Upper lobe of left lung (tissue), 6 donors: ENCODE results near the gene MRPL17. TPM values are rescaled to one million over a fixed set of nuclear protein-coding genes. Genes with fewer than 3 reads are reported as not detected.

Experiments used
- ATAC-seq, 2 donors: fragments of 200-7000 bp; cut with Tn5 transposase; one replicate each; pipeline ENCODE4 v1.9.1; 2022; ENCODE audit warnings: mild to moderate bottlenecking in 2 of 2, moderate library complexity in 2 of 2; ENCODE audit not compliant: low FRiP score in 2 of 2
- DNase-seq, 2 donors: peaks; one replicate each; pipeline ENCODE4 v3.0.0-alpha.2; 2019 to 2020
- H3K27ac ChIP-seq, 4 donors: fragments of 200-600 bp; sonication (generic); one replicate each; pipeline ENCODE4 v1.5.1; 2016 to 2019
- H3K27me3 ChIP-seq, 4 donors: fragments of 200-600 bp; sonication (generic); one replicate each; pipeline ENCODE4 v1.5.1; 2017 to 2019
- H3K36me3 ChIP-seq, 4 donors: fragments of 200-600 bp; sonication (generic); one replicate each; pipeline ENCODE4 v1.5.1; 2016 to 2019
- H3K4me1 ChIP-seq, 4 donors: fragments of 200-600 bp; sonication (generic); one replicate each; pipeline ENCODE4 v1.5.1; 2018 to 2019
- H3K4me3 ChIP-seq, 4 donors: fragments of 200-600 bp; sonication (generic); one replicate each; pipeline ENCODE4 v1.5.1; 2017 to 2019; ENCODE audit warnings: mild to moderate bottlenecking in 2 of 4, moderate library complexity in 1 of 4
- H3K9me3 ChIP-seq, 4 donors: fragments of 200-600 bp; sonication (generic); one replicate each; pipeline ENCODE4 v1.5.1; 2018 to 2019
- EP300 ChIP-seq, 4 donors: sonication (generic); formaldehyde crosslinking; IDR thresholded peaks; one replicate each; pipeline ENCODE4 v1.5.1; 2017; ENCODE audit warnings: antibody characterized with exemption in 4 of 4, control low read depth in 2 of 4
- POLR2A ChIP-seq, 4 donors: fragments of 450-650 bp; IDR thresholded peaks; one replicate each; pipeline ENCODE4 v1.5.1; 2016 to 2017; ENCODE audit warnings: antibody characterized with exemption in 4 of 4, mild to moderate bottlenecking in 2 of 4
- POLR2AphosphoS5 ChIP-seq, 2 donors: sonication (generic); formaldehyde crosslinking; IDR thresholded peaks; one replicate each; pipeline ENCODE4 v1.5.1; 2017; ENCODE audit warnings: antibody characterized with exemption in 2 of 2
- WGBS, 2 donors: methylation state at CpG; one replicate each; pipeline ENCODE4 v1.1.5; 2017 to 2018; 5-methylcytosine and 5-hydroxymethylcytosine counted together
- total RNA-seq, 6 donors: library from RNA; depleted of rRNA in 4 of 6; stranded (reverse); fragments of >200 nt in 4 of 6; gene quantifications; one replicate each; pipeline versions ENCODE4 v1.1.0 to v1.2.1, GENCODE V29; 2016 to 2021
- TF ChIP-seq, protein P1 (sequence below), 6 experiments: fragments of 450-650 bp in 4 of 6; fragments of 200-600 bp in 2 of 6; sonication (generic) in 2 of 6; IDR thresholded peaks; one replicate each; pipeline ENCODE4 v1.5.1; 2016 to 2019; ENCODE audit warnings: antibody characterized with exemption in 6 of 6
- donor health status: DM: no; HTN: no; CAD: no; lungs with moderate emphysema.
- donor health status: DM: no; HTN: yes; CAD: no; lungs with severe emphysema.

MRPL17 gene
- total RNA-seq, 6 donors from 2014 or later: 12.6 to 49.2 (median 22.8) TPM

DNA sequence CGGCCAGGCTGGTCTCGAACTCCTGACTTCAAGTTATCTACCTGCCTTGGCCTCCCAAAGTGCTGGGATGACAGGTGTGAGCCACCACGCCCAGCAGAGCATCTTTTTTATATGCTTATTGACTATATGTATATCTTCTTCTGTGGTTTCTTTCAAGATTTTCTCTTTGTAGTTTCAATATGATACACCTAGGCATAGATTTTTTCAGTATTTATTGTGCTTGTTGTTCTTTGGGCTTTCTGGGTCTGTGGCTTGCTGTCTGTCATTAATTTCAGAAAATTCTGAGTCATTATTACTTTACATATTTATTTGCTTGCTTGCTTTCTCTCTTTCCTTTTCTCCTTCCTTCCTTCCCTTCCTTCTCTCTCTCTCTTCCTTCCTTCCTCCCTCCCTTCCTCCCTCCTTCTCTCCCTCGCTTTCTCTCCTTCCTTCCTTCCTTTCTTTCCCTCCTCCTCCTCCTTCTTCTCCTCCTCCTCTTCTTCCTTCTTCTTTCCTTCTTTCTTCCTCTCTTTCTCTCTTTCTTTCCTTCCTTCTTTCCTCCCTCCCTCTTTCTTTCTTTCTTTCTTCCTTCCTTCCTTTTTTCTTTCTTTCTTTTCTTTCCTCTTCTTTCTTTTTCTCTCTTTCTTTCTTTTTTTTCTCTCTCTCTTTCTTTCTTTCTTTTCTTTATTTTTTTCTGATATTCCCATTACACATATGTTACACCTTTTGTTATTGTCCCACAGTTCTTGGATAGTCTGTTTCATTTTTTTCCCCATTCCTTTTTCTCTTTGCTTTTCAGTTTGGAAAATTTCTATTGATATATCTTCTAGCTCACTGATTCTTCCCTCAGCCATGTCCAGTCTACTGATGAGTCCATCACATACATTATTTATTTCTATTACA lies 16.6 kb downstream of the MRPL17 start:
- ATAC-seq: no peak
- WGBS, 2 donors: 85 to 91% methylated on average over 4 of the region's 4 CpGs
- Histone ChIP-seq H3K36me3 (no peaks in the 10 kb centered on the region), H3K27me3 (no peaks in the 10 kb centered on the region), H3K4me1 (no peaks in the 10 kb centered on the region), H3K9me3 (no peaks in the 10 kb centered on the region), H3K4me3 (no peak overlapping the region), H3K27ac (no peak overlapping the region)
- DNase-seq: no peak
- TF ChIP-seq, protein P1, sequence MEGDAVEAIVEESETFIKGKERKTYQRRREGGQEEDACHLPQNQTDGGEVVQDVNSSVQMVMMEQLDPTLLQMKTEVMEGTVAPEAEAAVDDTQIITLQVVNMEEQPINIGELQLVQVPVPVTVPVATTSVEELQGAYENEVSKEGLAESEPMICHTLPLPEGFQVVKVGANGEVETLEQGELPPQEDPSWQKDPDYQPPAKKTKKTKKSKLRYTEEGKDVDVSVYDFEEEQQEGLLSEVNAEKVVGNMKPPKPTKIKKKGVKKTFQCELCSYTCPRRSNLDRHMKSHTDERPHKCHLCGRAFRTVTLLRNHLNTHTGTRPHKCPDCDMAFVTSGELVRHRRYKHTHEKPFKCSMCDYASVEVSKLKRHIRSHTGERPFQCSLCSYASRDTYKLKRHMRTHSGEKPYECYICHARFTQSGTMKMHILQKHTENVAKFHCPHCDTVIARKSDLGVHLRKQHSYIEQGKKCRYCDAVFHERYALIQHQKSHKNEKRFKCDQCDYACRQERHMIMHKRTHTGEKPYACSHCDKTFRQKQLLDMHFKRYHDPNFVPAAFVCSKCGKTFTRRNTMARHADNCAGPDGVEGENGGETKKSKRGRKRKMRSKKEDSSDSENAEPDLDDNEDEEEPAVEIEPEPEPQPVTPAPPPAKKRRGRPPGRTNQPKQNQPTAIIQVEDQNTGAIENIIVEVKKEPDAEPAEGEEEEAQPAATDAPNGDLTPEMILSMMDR (IDR thresholded peaks at IDR 0.05): no peak
- TF ChIP-seq POLR2AphosphoS5 (IDR thresholded peaks at IDR 0.05): no peak
- TF ChIP-seq POLR2A (IDR thresholded peaks at IDR 0.05): no peak
- TF ChIP-seq EP300 (IDR thresholded peaks at IDR 0.05): no peak

DNA sequence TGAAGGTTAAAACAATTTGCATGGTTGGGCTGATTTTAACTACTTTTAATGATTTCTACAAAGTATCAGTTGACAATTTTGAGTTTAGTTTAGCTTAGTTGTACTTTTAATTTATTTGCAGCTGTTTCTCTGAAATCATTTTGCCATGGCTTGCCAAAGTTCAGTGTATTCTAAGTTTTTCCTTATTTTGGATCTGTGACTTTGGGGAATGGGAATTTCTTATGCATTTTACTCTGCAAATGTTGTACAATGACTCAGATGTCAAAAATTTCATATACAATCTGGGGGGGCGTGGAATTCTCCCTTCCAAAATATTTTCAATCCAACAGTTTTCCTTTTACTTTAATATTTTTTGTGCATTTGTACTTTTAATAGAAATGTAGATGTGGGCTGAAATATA lies 18.6 kb downstream of the MRPL17 start:
- ATAC-seq (no peak), DNase-seq (no peak)
- H3K36me3 ChIP-seq: no peaks in the 10 kb centered on the region
- no peaks in the 10 kb centered on the region for H3K27me3 ChIP-seq
- no peaks in the 10 kb centered on the region for H3K9me3 ChIP-seq
- no peak overlapping the region for H3K27ac ChIP-seq
- WGBS, 2 donors: 0% methylated on average over 1 of the region's 1 CpG
- no peaks in the 10 kb centered on the region for H3K4me1 ChIP-seq
- H3K4me3 ChIP-seq: no peak overlapping the region
- TF ChIP-seq, protein P1 (IDR thresholded peaks at IDR 0.05): no peak
- no peak for TF ChIP-seq POLR2A (IDR thresholded peaks at IDR 0.05)
- TF ChIP-seq POLR2AphosphoS5 (IDR thresholded peaks at IDR 0.05): no peak
- no peak for TF ChIP-seq EP300 (IDR thresholded peaks at IDR 0.05)

DNA sequence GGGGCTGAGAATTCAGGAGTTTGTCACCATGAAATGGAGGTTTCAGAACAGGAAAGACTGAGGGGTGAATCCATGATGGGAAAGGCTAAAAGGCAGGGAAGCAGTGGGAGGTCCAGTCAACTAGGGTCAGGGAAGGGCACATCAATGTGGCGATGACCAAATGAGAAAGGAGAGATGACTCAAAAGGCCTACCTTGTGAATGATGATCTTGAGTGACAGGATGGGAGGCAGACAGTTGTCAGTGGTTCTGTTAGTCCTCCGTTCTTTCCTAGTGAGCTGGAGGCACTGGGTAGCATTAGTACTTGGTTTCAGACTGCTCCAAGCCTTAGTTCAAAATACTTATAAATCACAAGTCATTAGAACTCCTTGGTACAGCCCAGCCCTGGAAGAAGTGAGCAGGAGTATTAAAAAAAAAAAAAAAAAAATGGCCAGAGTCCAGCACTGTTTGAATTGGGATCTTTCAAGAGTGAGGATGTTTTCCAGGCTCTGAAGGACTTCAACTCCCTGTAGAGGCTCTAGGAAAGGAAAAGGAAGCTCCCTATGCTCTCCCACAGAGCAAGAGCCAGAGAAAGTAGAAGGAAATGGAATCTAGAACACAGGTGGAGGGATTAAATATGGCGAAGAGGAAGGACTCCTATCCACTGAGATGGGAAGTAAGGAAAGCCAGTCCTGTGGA lies 19.2 kb downstream of the MRPL17 start:
- WGBS, 2 donors: 62 to 63% methylated on average over 3 of the region's 3 CpGs
- no peak for ATAC-seq
- no peaks in the 10 kb centered on the region for H3K27me3 ChIP-seq
- no peaks in the 10 kb centered on the region for H3K4me1 ChIP-seq
- H3K27ac ChIP-seq: no peak overlapping the region
- no peaks in the 10 kb centered on the region for H3K36me3 ChIP-seq
- no peaks in the 10 kb centered on the region for H3K9me3 ChIP-seq
- no peak overlapping the region for H3K4me3 ChIP-seq
- TF ChIP-seq POLR2A (IDR thresholded peaks at IDR 0.05) (no peak), POLR2AphosphoS5 (IDR thresholded peaks at IDR 0.05) (no peak), EP300 (IDR thresholded peaks at IDR 0.05) (no peak)
- TF ChIP-seq, protein P1 (IDR thresholded peaks at IDR 0.05): no peak
- DNase-seq: no peak

DNA sequence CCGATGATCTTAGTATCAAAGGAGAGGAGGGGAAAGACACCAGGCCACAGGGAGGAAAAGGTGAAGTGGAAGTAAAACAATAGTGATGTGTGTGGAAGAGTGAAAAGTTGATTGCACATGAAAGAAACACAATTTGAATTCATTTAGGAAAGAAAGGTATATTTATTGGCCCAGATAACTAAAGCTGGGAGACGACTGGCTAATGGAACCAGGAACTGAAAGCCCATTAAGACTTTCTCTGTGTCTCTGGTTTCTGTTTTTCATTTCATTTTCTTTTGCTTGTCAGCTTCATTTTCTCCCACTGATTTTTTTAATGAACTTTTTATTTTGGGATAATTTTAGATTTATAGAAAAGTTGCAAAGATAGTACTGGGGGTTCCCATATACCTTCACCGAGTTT lies 22.4 kb downstream of the MRPL17 start:
- no peak overlapping the region for H3K27ac ChIP-seq
- 85 to 91% methylated on average over 3 of the region's 3 CpGs for WGBS, 2 donors
- ATAC-seq (no peak), DNase-seq (no peak)
- H3K36me3 ChIP-seq: no peaks in the 10 kb centered on the region
- no peaks in the 10 kb centered on the region for H3K27me3 ChIP-seq
- H3K4me3 ChIP-seq: no peak overlapping the region
- TF ChIP-seq, protein P1 (IDR thresholded peaks at IDR 0.05): no peak
- TF ChIP-seq POLR2A (IDR thresholded peaks at IDR 0.05) (no peak), POLR2AphosphoS5 (IDR thresholded peaks at IDR 0.05) (no peak), EP300 (IDR thresholded peaks at IDR 0.05) (no peak)
- peaks cover 0 to 4% (median 0%) of the 10 kb centered on the region in 4 donors for H3K4me1 ChIP-seq
- no peaks in the 10 kb centered on the region for H3K9me3 ChIP-seq
